ENCODE results near the gene MRI1.

- TF ChIP-seq POLR2A (IDR thresholded peaks at IDR 0.05; ENCODE audit: low read depth, low read length) = no peak; the same call in 1 of the 2 replicates
- TF ChIP-seq TAF1 (IDR thresholded peaks at IDR 0.05; ENCODE audit: borderline replicate concordance, low read depth, low read length) = 0 out of 2 replicates have a peak, but pooled peaks have one; percentile 4
- TF ChIP-seq POLR2AphosphoS5 (IDR thresholded peaks at IDR 0.05; ENCODE audit: low read depth, low read length) = 0 out of 2 replicates have a peak, but pooled peaks have one; percentile 24
These were observed 31.4 kb downstream of the MRI1 start for GRCh38 chr19:13795595-13796300.

All from GM12892 (cell line).